ENCODE data around the gene FER.

The FER gene

GRCh38 chr5:109199799-109200620 is 452.3 kb downstream of the FER start:
- no peaks in the 10 kb centered on the region for H3F3A ChIP-seq (ENCODE audit: insufficient read depth, low read length)
- no peak overlapping the region for H3K4me3 ChIP-seq (ENCODE audit: low read depth, low read length, poor library complexity, severe bottlenecking)
- no peak overlapping the region for H3K27ac ChIP-seq (ENCODE audit: low read depth, low read length, poor library complexity, severe bottlenecking)
- peaks cover 7% of the 10 kb centered on the region for H3K9me3 ChIP-seq (ENCODE audit: low read length)
- H2AFZ ChIP-seq (ENCODE audit: low read length): no peak overlapping the region
- no peaks in the 10 kb centered on the region; the same call in 1 of the 2 replicates for H3K9me2 ChIP-seq (ENCODE audit: low read depth, low read length)
- H3K4me1 ChIP-seq (ENCODE audit: insufficient read depth, low read length, severe bottlenecking): no peaks in the 10 kb centered on the region
- H3K79me2 ChIP-seq (ENCODE audit: insufficient read depth, low read length): no peaks in the 10 kb centered on the region
- no peaks in the 10 kb centered on the region for H3K27me3 ChIP-seq (ENCODE audit: insufficient read depth, low read length)
- no peaks in the 10 kb centered on the region for H3K36me3 ChIP-seq (ENCODE audit: insufficient read depth, low read length)
- H3K9ac ChIP-seq (ENCODE audit: low read length): no peak overlapping the region
- H4K20me1 ChIP-seq (ENCODE audit: insufficient read depth, low read length): no peaks in the 10 kb centered on the region
- no peak overlapping the region for H3K4me2 ChIP-seq (ENCODE audit: low read length)
- TF ChIP-seq, protein P1, sequence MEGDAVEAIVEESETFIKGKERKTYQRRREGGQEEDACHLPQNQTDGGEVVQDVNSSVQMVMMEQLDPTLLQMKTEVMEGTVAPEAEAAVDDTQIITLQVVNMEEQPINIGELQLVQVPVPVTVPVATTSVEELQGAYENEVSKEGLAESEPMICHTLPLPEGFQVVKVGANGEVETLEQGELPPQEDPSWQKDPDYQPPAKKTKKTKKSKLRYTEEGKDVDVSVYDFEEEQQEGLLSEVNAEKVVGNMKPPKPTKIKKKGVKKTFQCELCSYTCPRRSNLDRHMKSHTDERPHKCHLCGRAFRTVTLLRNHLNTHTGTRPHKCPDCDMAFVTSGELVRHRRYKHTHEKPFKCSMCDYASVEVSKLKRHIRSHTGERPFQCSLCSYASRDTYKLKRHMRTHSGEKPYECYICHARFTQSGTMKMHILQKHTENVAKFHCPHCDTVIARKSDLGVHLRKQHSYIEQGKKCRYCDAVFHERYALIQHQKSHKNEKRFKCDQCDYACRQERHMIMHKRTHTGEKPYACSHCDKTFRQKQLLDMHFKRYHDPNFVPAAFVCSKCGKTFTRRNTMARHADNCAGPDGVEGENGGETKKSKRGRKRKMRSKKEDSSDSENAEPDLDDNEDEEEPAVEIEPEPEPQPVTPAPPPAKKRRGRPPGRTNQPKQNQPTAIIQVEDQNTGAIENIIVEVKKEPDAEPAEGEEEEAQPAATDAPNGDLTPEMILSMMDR (IDR thresholded peaks at IDR 0.05; ENCODE audit: low read length): no peak
- TF ChIP-seq EZH2 (IDR thresholded peaks at IDR 0.05; ENCODE audit: borderline replicate concordance, low read length): no peak

GRCh38 chr5:109215040-109215439 is 467.3 kb downstream of the FER start:
- Histone ChIP-seq H4K20me1 (ENCODE audit: insufficient read depth, low read length) (no peaks in the 10 kb centered on the region), H3K79me2 (ENCODE audit: insufficient read depth, low read length) (no peaks in the 10 kb centered on the region), H3K9me2 (ENCODE audit: low read depth, low read length) (no peaks in the 10 kb centered on the region), H3K27ac (ENCODE audit: low read depth, low read length, poor library complexity, severe bottlenecking) (no peak overlapping the region), H2AFZ (ENCODE audit: low read length) (no peak overlapping the region), H3K36me3 (ENCODE audit: insufficient read depth, low read length) (no peaks in the 10 kb centered on the region), H3F3A (ENCODE audit: insufficient read depth, low read length) (no peaks in the 10 kb centered on the region), H3K4me1 (ENCODE audit: insufficient read depth, low read length, severe bottlenecking) (no peaks in the 10 kb centered on the region), H3K4me3 (ENCODE audit: low read depth, low read length, poor library complexity, severe bottlenecking) (no peak overlapping the region), H3K9ac (ENCODE audit: low read length) (no peak overlapping the region), H3K27me3 (ENCODE audit: insufficient read depth, low read length) (no peaks in the 10 kb centered on the region), H3K4me2 (ENCODE audit: low read length) (no peak overlapping the region), H3K9me3 (ENCODE audit: low read length) (no peaks in the 10 kb centered on the region)
- TF ChIP-seq, protein P1 (IDR thresholded peaks at IDR 0.05; ENCODE audit: low read length): no peak
- TF ChIP-seq EZH2 (IDR thresholded peaks at IDR 0.05; ENCODE audit: borderline replicate concordance, low read length): no peak

- Histone ChIP-seq H3F3A (ENCODE audit: insufficient read depth, low read length) (no peaks in the 10 kb centered on the region), H3K79me2 (ENCODE audit: insufficient read depth, low read length) (no peaks in the 10 kb centered on the region), H3K9me3 (ENCODE audit: low read length) (no peaks in the 10 kb centered on the region), H3K9ac (ENCODE audit: low read length) (no peak overlapping the region), H2AFZ (ENCODE audit: low read length) (no peak overlapping the region), H3K4me3 (ENCODE audit: low read depth, low read length, poor library complexity, severe bottlenecking) (no peak overlapping the region), H4K20me1 (ENCODE audit: insufficient read depth, low read length) (no peaks in the 10 kb centered on the region), H3K27me3 (ENCODE audit: insufficient read depth, low read length) (no peaks in the 10 kb centered on the region), H3K36me3 (ENCODE audit: insufficient read depth, low read length) (no peaks in the 10 kb centered on the region), H3K4me2 (ENCODE audit: low read length) (no peak overlapping the region), H3K9me2 (ENCODE audit: low read depth, low read length) (no peaks in the 10 kb centered on the region), H3K27ac (ENCODE audit: low read depth, low read length, poor library complexity, severe bottlenecking) (no peak overlapping the region), H3K4me1 (ENCODE audit: insufficient read depth, low read length, severe bottlenecking) (no peaks in the 10 kb centered on the region)
- TF ChIP-seq, protein P1 (IDR thresholded peaks at IDR 0.05; ENCODE audit: low read length): no peak
- no peak for TF ChIP-seq EZH2 (IDR thresholded peaks at IDR 0.05; ENCODE audit: borderline replicate concordance, low read length)
Observed at GRCh38 chr5:109218818-109219217, 471.1 kb downstream of the FER start.
